H9 (cell line): ENCODE results near the gene ZBTB16. TPM values are rescaled to one million over a fixed set of nuclear protein-coding genes. Genes with fewer than 3 reads are reported as not detected.

ENCODE experiments used
- DNase-seq: peaks from one replicate; pipeline ENCODE4 v3.0.0-alpha.2; 2017
- H2AFZ ChIP-seq: one replicate; pipeline ENCODE4 v1.6.1; 2013; ENCODE audit warnings: mild to moderate bottlenecking, low read length, control low read depth, moderate library complexity
- H2AK5ac ChIP-seq: 2 replicates; pipeline ENCODE4 v1.6.1; 2013; ENCODE audit warnings: low read length, control low read depth, mixed read lengths; ENCODE audit not compliant: insufficient read length
- H2BK120ac ChIP-seq: one replicate; pipeline ENCODE4 v1.6.1; 2013; ENCODE audit warnings: low read depth, mild to moderate bottlenecking, low read length, control low read depth, inconsistent platforms; ENCODE audit not compliant: poor library complexity, severe bottlenecking
- H2BK12ac ChIP-seq: 2 replicates; pipeline ENCODE4 v1.6.1; 2013; ENCODE audit warnings: low read length, control low read depth, mixed read lengths, low read depth; ENCODE audit not compliant: insufficient read length
- H2BK15ac ChIP-seq: 2 replicates; pipeline ENCODE4 v1.6.1; 2013; ENCODE audit warnings: low read depth, low read length, control low read depth
- H2BK20ac ChIP-seq: one replicate; pipeline ENCODE4 v1.6.1; 2013; ENCODE audit warnings: low read depth, mild to moderate bottlenecking, low read length, control low read depth, inconsistent platforms; ENCODE audit not compliant: poor library complexity, severe bottlenecking
- H2BK5ac ChIP-seq: 2 replicates; pipeline ENCODE4 v1.6.1; 2013; ENCODE audit warnings: low read length, control low read depth, mixed read lengths; ENCODE audit not compliant: insufficient read length
- H3K14ac ChIP-seq: 2 replicates; pipeline ENCODE4 v1.6.1; 2013; ENCODE audit warnings: low read length, control low read depth; ENCODE audit not compliant: insufficient read depth
- H3K18ac ChIP-seq: 2 replicates; pipeline ENCODE4 v1.6.1; 2013; ENCODE audit warnings: low read depth, mild to moderate bottlenecking, mixed read lengths, low read length, control low read depth; ENCODE audit not compliant: insufficient read length
- H3K23ac ChIP-seq: 2 replicates; pipeline ENCODE4 v1.6.1; 2013; ENCODE audit warnings: low read length, control low read depth, mixed read lengths, low read depth; ENCODE audit not compliant: insufficient read length
- H3K23me2 ChIP-seq: 2 replicates; pipeline ENCODE4 v1.6.1; 2013; ENCODE audit warnings: low read depth, mild to moderate bottlenecking, mixed read lengths, low read length, control low read depth; ENCODE audit not compliant: insufficient read length, poor library complexity, severe bottlenecking
- H3K27ac ChIP-seq: 2 replicates; pipeline ENCODE4 v1.5.1; 2013; ENCODE audit warnings: low read length, control low read depth, mixed read lengths, low read depth; ENCODE audit not compliant: insufficient read length
- H3K27me3 ChIP-seq: 2 replicates; pipeline ENCODE4 v1.6.1; 2013; ENCODE audit warnings: low read length, control low read depth, inconsistent platforms; ENCODE audit not compliant: insufficient read depth
- H3K4ac ChIP-seq: 2 replicates; pipeline ENCODE4 v1.6.1; 2013; ENCODE audit warnings: low read depth, mild to moderate bottlenecking, control low read depth, inconsistent platforms, low read length, moderate library complexity
- H3K4me1 ChIP-seq: 2 replicates; pipeline ENCODE4 v1.6.1; 2013; ENCODE audit warnings: low read length, control low read depth, inconsistent platforms; ENCODE audit not compliant: insufficient read depth
- H3K4me2 ChIP-seq: 2 replicates; pipeline ENCODE4 v1.6.1; 2013; ENCODE audit warnings: low read length, control low read depth, mixed read lengths; ENCODE audit not compliant: insufficient read length, insufficient read depth
- H3K56ac ChIP-seq: 2 replicates; pipeline ENCODE4 v1.6.1; 2013; ENCODE audit warnings: low read depth, mild to moderate bottlenecking, mixed read lengths, low read length, control low read depth; ENCODE audit not compliant: insufficient read length
- H3K79me1 ChIP-seq: 2 replicates; pipeline ENCODE4 v1.6.1; 2013; ENCODE audit warnings: low read depth, mild to moderate bottlenecking, moderate library complexity, low read length, control low read depth, inconsistent platforms; ENCODE audit not compliant: insufficient read depth, poor library complexity, severe bottlenecking
- H3K79me2 ChIP-seq: 2 replicates; pipeline ENCODE4 v1.6.1; 2013; ENCODE audit warnings: low read length, control low read depth, inconsistent platforms; ENCODE audit not compliant: insufficient read depth
- H3K9ac ChIP-seq: 2 replicates; pipeline ENCODE4 v1.6.1; 2013; ENCODE audit warnings: low read length, control low read depth, mixed read lengths; ENCODE audit not compliant: insufficient read length; ENCODE audit errors: extremely low read depth
- H3K9me3 ChIP-seq: one replicate; pipeline ENCODE4 v1.6.1; 2013; ENCODE audit warnings: low read depth, low read length, inconsistent platforms; ENCODE audit not compliant: control insufficient read depth
- H3T11ph ChIP-seq: one replicate; pipeline ENCODE4 v1.6.1; 2013; ENCODE audit warnings: mild to moderate bottlenecking, low read length, control low read depth, inconsistent platforms
- H4K20me1 ChIP-seq: one replicate; pipeline ENCODE4 v1.6.1; 2013; ENCODE audit not compliant: control insufficient read depth, insufficient read length, insufficient read depth
- H4K5ac ChIP-seq: 2 replicates; pipeline ENCODE4 v1.6.1; 2013; ENCODE audit warnings: low read depth, mild to moderate bottlenecking, mixed read lengths, low read length, control low read depth; ENCODE audit not compliant: insufficient read length
- H4K8ac ChIP-seq: replicated peaks from 2 replicates; pipeline ENCODE4 v1.6.1; 2013; ENCODE audit warnings: low read length, control low read depth, mixed read lengths, low read depth; ENCODE audit not compliant: insufficient read length
- H4K91ac ChIP-seq: 2 replicates; pipeline ENCODE4 v1.6.1; 2013; ENCODE audit warnings: low read depth, mild to moderate bottlenecking, moderate library complexity, mixed read lengths, low read length, control low read depth; ENCODE audit not compliant: insufficient read length
- H3K27ac Mint-ChIP-seq, 3 experiments: 2 replicates in 2 of 3; 3 replicates in 1 of 3; pipeline ENCODE4 v1.8.0; 2020 to 2021; ENCODE audit warnings: mixed read lengths in 3 of 3, mild to moderate bottlenecking in 1 of 3, moderate library complexity in 1 of 3
- H3K27me3 Mint-ChIP-seq: 2 replicates; pipeline ENCODE4 v1.8.0; 2021; ENCODE audit warnings: low read depth, mild to moderate bottlenecking, moderate library complexity, mixed read lengths
- H3K36me3 Mint-ChIP-seq, 3 experiments: 2 replicates in 2 of 3; 3 replicates in 1 of 3; pipeline ENCODE4 v1.8.0; 2020 to 2021; ENCODE audit warnings: low read depth in 3 of 3, mixed read lengths in 3 of 3; ENCODE audit not compliant: insufficient read depth in 1 of 3
- H3K4me1 Mint-ChIP-seq, 2 experiments: 2 replicates each; pipeline ENCODE4 v1.8.0; 2020; ENCODE audit warnings: mixed read lengths in 2 of 2
- H3K4me3 Mint-ChIP-seq, 2 experiments: 2 replicates in 1 of 2; 3 replicates in 1 of 2; pipeline ENCODE4 v1.8.0; 2020 to 2021; ENCODE audit warnings: mild to moderate bottlenecking in 2 of 2, mixed read lengths in 2 of 2, moderate library complexity in 1 of 2
- H3K9me3 Mint-ChIP-seq, 2 experiments: 2 replicates in 1 of 2; 3 replicates in 1 of 2; pipeline ENCODE4 v1.8.0; 2020; ENCODE audit warnings: mild to moderate bottlenecking in 2 of 2, mixed read lengths in 2 of 2, moderate library complexity in 1 of 2
- CTCF ChIP-seq: fragments of 200-600 bp; sonication (generic); conservative IDR thresholded peaks from 3 replicates; pipeline ENCODE4 v1.8.0; 2021; ENCODE audit warnings: antibody characterized with exemption, mild to moderate bottlenecking
- WGBS: extraction: QIAGEN DNeasy Blood & Tissue Kit; methylation state at CpG from one replicate; pipeline ENCODE4 v1.1.7; 2013; ENCODE audit warnings: missing lambda C conversion rate, low lambda C conversion rate, mixed read lengths; ENCODE audit not compliant: insufficient read length; ENCODE audit errors: extremely low coverage; 5-methylcytosine and 5-hydroxymethylcytosine counted together
- total RNA-seq: library from RNA; stranded (reverse); gene quantifications from 2 replicates; pipeline ENCODE4 v1.2.1, GENCODE V29; 2021

ZBTB16 gene
- total RNA-seq, 1 experiment from 2014 or later, result not detected

GRCh38 chr11:114284021-114284420, 224.5 kb downstream of the ZBTB16 start:
- Histone ChIP-seq H2BK5ac (no peak overlapping the region), H4K5ac (no peak overlapping the region), H3K27ac (no peak overlapping the region), H4K20me1 (no peaks in the 10 kb centered on the region), H3K23ac (no peak overlapping the region), H3K79me1 (no peaks in the 10 kb centered on the region), H2AK5ac (no peak overlapping the region), H3K79me2 (no peaks in the 10 kb centered on the region), H3K4ac (no peak overlapping the region), H2BK15ac (no peak overlapping the region), H3K9ac (no peak overlapping the region), H3K56ac (no peak overlapping the region), H4K91ac (no peak overlapping the region), H3K4me1 (no peaks in the 10 kb centered on the region; the same call in 1 of the 2 replicates), H3K18ac (no peak overlapping the region), H2AFZ (no peak overlapping the region), H4K8ac (no peak overlapping the region), H2BK120ac (no peak overlapping the region), H3K23me2 (no peaks in the 10 kb centered on the region), H2BK20ac (no peak overlapping the region), H3K4me2 (no peak overlapping the region), H3T11ph (no peak overlapping the region), H3K9me3 (no peaks in the 10 kb centered on the region), H2BK12ac (no peak overlapping the region), H3K14ac (no peak overlapping the region), H3K27me3 (no peaks in the 10 kb centered on the region)
- WGBS, result no CpG with 5 or more reads among the region's 2 CpGs
- DNase-seq, result no peak
- no peaks in the 10 kb centered on the region for H3K36me3 Mint-ChIP-seq
- H3K4me1 Mint-ChIP-seq, result peaks cover 0 to 16% of the 10 kb centered on the region in 2 experiments; a peak in 2 of 4 replicates
- H3K9me3 Mint-ChIP-seq, result no peaks in the 10 kb centered on the region
- no peaks in the 10 kb centered on the region; the same call in 1 of the 2 replicates for H3K27me3 Mint-ChIP-seq
- no peak for TF ChIP-seq CTCF
- H3K4me3 Mint-ChIP-seq, result no peak overlapping the region
- H3K27ac Mint-ChIP-seq, result no peak overlapping the region
